GM19467 (cell line): ENCODE data around the gene ATRIP.
"Not testable (repeated sequence)": the region's sequence is repeated elsewhere in the genome, so short reads cannot be mapped to it uniquely, and the experiment has no call there.

Experiments used
- ATAC-seq: cut with Tn5 transposase; IDR thresholded peaks from one replicate; pipeline ENCODE4 v1.9.1; 2021; ENCODE audit warnings: mild to moderate bottlenecking, moderate library complexity; ENCODE audit not compliant: unreplicated experiment

The ATRIP gene

DNA sequence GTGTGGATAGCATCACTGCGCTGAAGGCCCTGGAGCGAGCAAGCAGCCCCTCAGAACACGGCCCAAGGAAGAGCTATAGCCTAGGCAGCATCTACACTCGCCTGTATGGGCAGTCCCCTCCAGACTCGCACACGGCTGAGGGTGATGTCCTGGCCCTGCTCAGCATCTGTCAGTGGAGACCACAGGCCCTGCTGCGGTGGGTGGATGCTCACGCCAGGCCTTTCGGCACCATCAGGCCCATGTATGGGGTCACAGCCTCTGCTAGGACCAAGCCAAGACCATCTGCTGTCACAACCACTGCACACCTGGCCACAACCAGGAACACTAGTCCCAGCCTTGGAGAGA, 20.5 kb downstream of the ATRIP start:
- no peak for ATAC-seq

DNA sequence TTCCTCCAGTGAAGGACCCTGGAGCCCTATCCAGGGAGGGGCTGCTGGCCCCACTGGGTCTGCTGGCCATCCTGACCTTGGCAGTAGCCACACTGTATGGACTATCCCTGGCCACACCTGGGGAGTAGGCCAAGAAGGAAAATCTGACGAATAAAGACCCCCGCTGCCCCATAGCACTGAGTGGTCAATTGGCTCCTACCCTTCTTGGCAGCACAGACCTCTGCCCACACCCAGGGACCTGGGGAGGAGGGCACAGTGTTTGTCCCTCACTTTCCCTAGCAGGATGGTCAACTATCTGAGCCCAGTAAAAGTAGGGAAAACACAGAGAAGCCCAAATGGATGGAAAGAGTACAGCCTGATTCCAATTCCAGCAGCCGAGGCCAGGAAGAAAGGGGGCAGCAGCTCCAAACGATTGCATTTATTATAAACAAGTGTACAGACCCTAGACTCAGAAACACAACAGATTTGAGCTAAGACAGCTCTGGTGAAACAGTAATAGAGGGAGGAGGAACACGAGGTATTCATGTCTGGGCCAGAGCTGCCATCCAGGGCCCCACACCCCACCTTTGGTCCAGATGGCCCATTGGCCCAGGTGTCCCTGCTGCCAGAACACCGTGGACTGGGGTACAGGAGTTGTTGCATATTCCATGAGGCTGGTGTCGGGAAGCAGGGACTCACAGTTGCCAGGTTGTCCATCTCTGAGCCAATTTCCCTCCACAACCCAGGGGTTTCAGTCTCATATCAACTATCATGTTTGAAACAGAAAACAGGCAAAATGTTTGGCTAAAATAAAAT, 21.1 kb downstream of the ATRIP start:
- ATAC-seq = no peak

DNA sequence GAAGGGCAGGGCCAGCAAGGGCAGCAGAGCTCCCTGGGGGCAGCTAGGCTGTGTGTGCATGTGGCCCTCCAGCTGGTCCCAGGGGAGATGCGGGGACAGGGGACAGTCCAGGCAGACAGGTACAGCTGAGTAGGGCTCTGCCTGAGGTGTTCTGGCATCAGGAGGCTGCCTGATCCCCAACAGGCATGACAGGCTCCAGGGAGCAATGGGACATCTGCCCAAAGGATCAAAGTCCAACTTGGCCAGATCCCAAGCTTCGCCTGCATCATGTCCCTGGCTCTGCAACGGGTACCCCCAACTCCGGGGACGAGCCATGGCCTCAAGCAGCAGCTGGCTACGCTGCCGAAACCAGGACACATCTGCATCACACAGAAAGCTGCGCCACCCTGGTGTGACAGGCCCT, 21.8 kb downstream of the ATRIP start:
- ATAC-seq = no peak

DNA sequence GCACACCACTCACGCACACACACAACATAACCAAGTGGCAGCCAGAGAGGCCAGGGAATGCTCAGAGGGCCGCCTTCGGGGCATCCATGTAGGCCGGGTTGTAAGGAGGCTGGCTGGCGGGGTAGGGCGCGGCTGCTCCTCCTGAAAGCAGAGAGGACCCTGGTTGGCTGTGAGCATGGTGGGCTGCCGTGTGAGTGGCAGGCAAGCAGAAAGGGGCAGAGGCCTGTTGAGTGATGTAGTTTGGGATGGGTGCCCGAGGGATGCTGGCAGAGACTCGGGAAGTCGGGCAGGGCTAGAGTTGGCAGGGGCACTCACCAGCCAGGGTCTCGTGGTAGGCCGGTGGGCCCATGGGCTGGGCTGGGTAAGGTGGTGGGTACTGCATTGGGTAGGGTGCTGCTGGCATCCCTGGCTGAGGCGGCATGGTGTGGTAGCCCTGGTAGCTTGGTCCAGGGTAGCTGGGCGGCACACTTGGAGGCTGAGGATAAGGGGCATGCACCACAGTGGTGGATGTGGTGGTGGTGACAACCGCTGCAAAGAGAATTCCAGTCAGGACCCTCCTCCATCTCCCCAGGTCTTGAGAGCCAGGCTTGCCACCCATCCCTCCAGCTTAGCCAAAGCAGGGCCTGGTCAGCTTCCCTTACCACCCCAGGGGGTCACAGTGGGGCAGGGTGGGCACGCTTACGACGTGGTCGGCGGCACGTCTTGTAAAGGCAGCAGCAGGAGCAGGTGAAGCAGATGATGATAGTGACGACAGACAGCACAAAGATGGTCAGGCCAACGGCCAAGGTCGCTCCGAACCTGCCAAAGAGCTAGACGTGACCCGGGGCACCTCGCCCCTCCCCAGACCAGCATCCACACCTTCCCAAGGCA, 22.7 kb downstream of the ATRIP start:
- no peak for ATAC-seq

DNA sequence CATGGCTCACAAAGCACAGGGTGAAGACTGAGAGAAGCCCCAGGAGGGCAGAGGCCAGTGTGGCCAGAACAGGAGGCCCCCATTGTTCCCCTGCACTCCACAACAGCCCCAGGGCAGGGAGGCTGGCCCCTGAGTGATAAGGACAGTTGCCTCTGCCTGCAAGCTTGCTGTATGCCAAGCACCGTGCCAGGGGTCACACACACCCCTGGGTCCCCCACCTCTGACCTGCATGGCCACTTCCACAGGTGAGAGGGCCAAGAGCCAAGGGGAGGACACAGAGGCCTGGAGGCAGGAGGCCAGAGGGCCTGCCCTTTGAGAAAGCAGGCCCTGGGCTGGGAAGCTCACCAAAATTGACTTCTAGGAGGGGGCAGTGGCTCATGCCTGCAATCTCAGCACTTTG, 23.7 kb downstream of the ATRIP start:
- ATAC-seq = no peak

GRCh38 chr3:48472673-48472922, 26.1 kb downstream of the ATRIP start:
- ATAC-seq = peak; percentile 29

GRCh38 chr3:48472923-48473616, 26.5 kb downstream of the ATRIP start:
- ATAC-seq = peak; percentile 67

DNA sequence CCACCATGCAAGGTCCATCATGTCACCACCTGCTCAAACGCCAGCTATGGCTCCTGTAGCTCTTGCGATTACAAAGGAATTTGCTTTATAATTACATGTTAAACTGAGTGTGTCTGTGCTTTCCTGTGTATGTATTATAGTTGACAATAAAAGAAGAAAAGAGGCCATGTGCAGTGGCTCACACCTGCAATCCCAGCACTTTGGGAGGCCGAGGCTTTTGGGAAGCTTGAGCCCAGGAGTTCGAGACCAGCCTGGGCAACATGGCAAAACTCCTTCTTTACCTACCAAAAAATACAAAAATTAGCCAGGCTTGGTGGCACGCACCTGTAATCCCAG, 27.0 kb downstream of the ATRIP start:
- ATAC-seq = no peak

DNA sequence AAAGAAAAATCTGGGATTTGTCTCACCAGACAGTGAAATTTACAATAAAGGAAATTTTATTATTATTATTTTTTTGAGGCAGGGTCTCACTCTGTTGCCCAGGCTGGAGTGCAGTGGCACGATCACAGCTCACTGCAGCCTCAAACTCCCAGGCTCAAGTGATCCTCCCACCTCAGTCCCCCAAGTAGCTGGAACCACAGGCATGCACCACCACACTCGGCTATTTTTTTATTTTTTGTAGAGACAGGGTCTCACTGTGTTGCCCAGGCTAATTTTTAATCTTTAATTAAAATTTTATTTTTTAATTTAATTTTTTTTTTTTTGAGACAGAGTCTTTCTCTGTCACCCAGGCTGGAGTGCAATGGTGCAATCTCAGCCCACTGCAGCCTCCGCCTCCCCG, 27.5 kb downstream of the ATRIP start:
- not testable (repeated sequence) for ATAC-seq

GRCh38 chr3:48474619-48475018, 28.1 kb downstream of the ATRIP start:
- ATAC-seq = no peak

- no peak for ATAC-seq
Observed at GRCh38 chr3:48475188-48475587, 28.7 kb downstream of the ATRIP start.

- no peak for ATAC-seq
Observed at GRCh38 chr3:48476426-48477053, 30.0 kb downstream of the ATRIP start.

- ATAC-seq = no peak
Observed at GRCh38 chr3:48477959-48478520, 31.5 kb downstream of the ATRIP start.

DNA sequence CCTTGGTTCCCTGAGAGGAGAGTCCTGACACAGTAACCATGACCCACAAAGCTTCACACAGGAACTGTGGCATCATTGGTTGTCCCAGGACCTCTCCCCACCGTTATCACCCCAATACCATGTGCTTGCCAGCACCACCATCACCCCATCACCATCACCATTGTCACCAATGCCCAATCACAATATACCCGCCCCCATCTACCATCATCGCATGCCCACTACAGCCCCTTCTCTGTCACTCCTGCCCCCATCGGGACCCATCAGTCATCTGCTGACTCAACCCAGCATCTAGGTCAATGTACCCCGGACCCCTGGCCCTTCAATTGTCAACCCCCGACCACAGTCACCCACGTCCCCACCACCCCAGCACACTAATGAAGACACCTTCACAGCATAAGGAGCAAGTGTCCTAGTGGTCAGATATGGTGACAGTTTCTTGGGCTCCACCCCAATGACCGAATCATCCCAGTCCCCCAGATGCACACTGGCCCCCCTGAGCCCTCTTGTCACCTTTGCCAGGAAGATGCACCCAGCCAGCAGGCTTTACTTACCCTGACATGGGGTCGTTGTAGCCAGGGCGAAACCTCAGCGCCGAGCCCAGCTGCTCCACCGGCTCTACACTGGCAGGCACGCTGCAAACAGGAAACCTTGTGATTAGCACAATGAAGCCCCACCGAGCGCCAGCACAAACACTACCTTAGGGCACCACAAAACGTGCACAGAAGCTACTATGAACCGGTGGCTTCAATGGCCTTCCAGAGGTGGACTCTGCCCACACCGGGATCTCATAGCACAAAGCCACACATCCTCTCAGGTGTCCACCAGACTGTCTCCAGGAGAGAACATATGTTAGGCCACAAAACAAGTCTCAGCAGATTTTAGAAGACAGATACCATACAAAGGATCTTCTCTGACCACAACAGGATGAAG, 32.4 kb downstream of the ATRIP start:
- ATAC-seq = no peak

DNA sequence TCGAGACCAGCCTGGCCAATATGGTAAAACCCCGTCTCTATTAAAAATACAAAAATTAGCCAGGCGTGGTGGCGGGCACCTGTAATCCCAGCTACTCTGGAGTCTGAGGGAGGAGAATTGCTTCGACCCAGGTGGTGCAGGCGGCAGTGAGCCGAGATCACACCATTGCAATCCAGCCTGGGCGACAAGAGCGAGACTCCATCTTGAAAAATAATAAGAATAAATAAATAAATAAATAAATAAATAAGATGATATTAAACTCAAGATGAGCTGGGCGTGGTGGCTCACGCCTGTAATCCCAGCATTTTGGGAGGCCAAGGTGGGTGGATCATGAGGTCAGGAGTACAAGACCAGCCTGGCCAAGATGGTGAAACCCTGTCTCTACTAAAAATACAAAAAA, 34.4 kb downstream of the ATRIP start:
- ATAC-seq = not testable (repeated sequence)

- not testable (repeated sequence) for ATAC-seq
Observed at GRCh38 chr3:48482822-48483221, 36.3 kb downstream of the ATRIP start.

DNA sequence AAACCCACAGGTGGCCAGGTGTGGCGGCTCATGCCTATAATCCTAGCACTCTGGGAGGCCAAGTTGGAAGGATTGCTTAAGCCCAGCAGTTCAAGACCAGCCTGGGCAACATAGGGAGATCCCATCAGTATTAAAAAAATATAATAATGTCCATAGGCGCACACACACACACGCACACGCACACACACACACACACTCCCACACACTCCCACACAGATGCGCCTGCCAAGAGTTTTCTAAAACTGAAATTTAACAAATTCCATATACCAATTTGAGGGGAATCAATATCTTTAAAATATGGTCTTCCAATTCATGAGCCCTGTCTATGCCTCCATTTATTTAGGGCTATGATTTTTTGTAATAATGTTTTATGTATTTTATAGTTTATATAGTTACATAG, 40.4 kb downstream of the ATRIP start:
- no peak for ATAC-seq

- no peak for ATAC-seq
Observed at GRCh38 chr3:48492461-48493202, 46.1 kb downstream of the ATRIP start.

- ATAC-seq = no peak
Observed at GRCh38 chr3:48493203-48493501, 46.6 kb downstream of the ATRIP start.

DNA sequence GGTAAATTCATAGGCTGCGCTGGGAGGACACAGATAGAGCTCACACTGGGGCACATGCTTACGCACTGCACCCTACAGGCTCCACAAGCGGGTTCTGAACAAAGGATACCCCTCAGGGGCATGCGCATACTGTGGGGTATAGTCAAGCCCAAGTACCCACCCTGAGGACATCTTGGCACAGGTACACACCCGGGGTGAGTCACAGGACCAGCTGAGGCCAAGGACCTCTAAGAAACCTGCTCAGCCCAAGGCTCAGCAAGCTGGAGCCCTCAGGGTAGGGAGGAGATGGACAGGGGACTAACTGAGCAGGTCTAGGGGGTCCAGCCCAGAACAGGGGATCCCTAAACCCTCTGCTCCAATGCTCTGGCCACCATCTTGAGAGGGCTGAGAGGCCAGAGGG, 54.1 kb downstream of the ATRIP start:
- ATAC-seq = no peak
